K562 (cell line): ENCODE results near the gene INPP4B. TPM values are rescaled to one million over a fixed set of nuclear protein-coding genes. Genes with fewer than 3 reads are reported as not detected.

Source experiments
- ATAC-seq: fragments of 200-7000 bp; cut with Tn5 transposase; 3 replicates; pipeline ENCODE4 v1.9.1; 2020; ENCODE audit warnings: moderate library complexity
- BruUV-seq: library from RNA; stranded (reverse); fragments of 400-500 nt; replicated peaks from 2 replicates; lab custom pipeline; 2021; lab: Mats Ljungman, UMichigan
- CTCF ChIA-PET: fragments of 300-600 bp; formaldehyde crosslinking; extraction: SDS; loops from one replicate; lab custom pipeline; 2021; ENCODE audit warnings: low intra/inter-chr PET ratio; lab: Yijun Ruan, JAX
- POLR2A ChIA-PET: fragments of 300-600, 350-650 bp; sonication (Branson Sonifier 250); formaldehyde crosslinking; extraction: SDS; loops from one replicate; lab custom pipeline; 2021; ENCODE audit warnings: antibody characterized with exemption, inconsistent platforms; lab: Yijun Ruan, JAX
- DNase-seq, 4 experiments: peaks; one replicate each; pipeline versions ENCODE4 v3.0.0 to v3.0.0-alpha.2; 2011 to 2018; ENCODE audit warnings: low spot score in 3 of 4, mixed read lengths in 3 of 4; ENCODE audit errors: extremely low read depth in 1 of 4
- FAIRE-seq: peaks from 2 replicates; lab custom pipeline; 2011; peaks lifted over from hg19 to GRCh38; lab: Jason Lieb, UNC
- H2AFZ ChIP-seq: 2 replicates; pipeline ENCODE4 v1.6.0; 2011; ENCODE audit warnings: low read depth, low read length, control low read depth, inconsistent platforms
- H3K27ac ChIP-seq: fragments of 200-600 bp; 3 replicates; pipeline ENCODE4 v1.8.0; 2011; ENCODE audit warnings: low read depth, mild to moderate bottlenecking, control low read depth, inconsistent platforms, low read length, moderate library complexity, mixed read lengths; ENCODE audit errors: extremely low read depth
- H3K27me3 ChIP-seq, 2 experiments: fragments of 300-600 bp in 1 of 2; 2 replicates in 1 of 2; 3 replicates in 1 of 2; pipeline versions ENCODE4 v1.6.0 to v1.8.0; 2011; ENCODE audit warnings: inconsistent platforms in 2 of 2, low read length in 2 of 2, mild to moderate bottlenecking in 1 of 2, mixed read lengths in 1 of 2, moderate library complexity in 1 of 2; ENCODE audit not compliant: control insufficient read depth in 2 of 2, insufficient read depth in 2 of 2
- H3K36me3 ChIP-seq: fragments of 300-600 bp; 3 replicates; pipeline ENCODE4 v1.8.0; 2011; ENCODE audit warnings: mild to moderate bottlenecking, low read length, inconsistent platforms; ENCODE audit not compliant: control insufficient read depth, insufficient read depth
- H3K4me1 ChIP-seq, 2 experiments: fragments of 200-600 bp in 1 of 2; replicated peaks in 1 of 2; 2 replicates in 1 of 2; 3 replicates in 1 of 2; pipeline versions ENCODE4 v1.5.1 to v1.8.0; 2011; ENCODE audit warnings: inconsistent platforms in 2 of 2, low read length in 2 of 2, mild to moderate bottlenecking in 1 of 2, mixed read lengths in 1 of 2, moderate library complexity in 1 of 2; ENCODE audit not compliant: control insufficient read depth in 2 of 2, insufficient read depth in 2 of 2
- H3K4me2 ChIP-seq: 2 replicates; pipeline ENCODE4 v1.6.1; 2011; ENCODE audit warnings: low read length, control low read depth, inconsistent platforms, mixed read lengths; ENCODE audit not compliant: insufficient read depth
- H3K4me3 ChIP-seq: fragments of 200-600 bp; sonication (generic), shearing (Covaris generic); 2 replicates; pipeline ENCODE4 v1.5.1; 2016; ENCODE audit warnings: control low read depth, inconsistent platforms
- H3K79me2 ChIP-seq: fragments of 200-600 bp; 3 replicates; pipeline ENCODE4 v1.8.0; 2011; ENCODE audit warnings: low read length, inconsistent platforms; ENCODE audit not compliant: control insufficient read depth, insufficient read depth
- H3K9ac ChIP-seq, 2 experiments: 2 replicates each; pipeline versions ENCODE4 v1.6.0 to v1.6.1; 2011; ENCODE audit warnings: low read depth in 2 of 2, low read length in 2 of 2, control low read depth in 1 of 2, inconsistent platforms in 1 of 2, mild to moderate bottlenecking in 1 of 2, mixed read lengths in 1 of 2; ENCODE audit not compliant: insufficient read depth in 1 of 2
- H3K9me1 ChIP-seq: one replicate; pipeline ENCODE4 v1.6.0; 2011; ENCODE audit warnings: inconsistent platforms, mild to moderate bottlenecking, low read length, moderate library complexity; ENCODE audit not compliant: control insufficient read depth, insufficient read depth
- H3K9me3 ChIP-seq: replicated peaks from 2 replicates; pipeline ENCODE4 v1.5.1; 2011; ENCODE audit warnings: low read depth, low read length, inconsistent platforms; ENCODE audit not compliant: control insufficient read depth, insufficient read depth
- H4K20me1 ChIP-seq: replicated peaks from 2 replicates; pipeline ENCODE4 v1.6.1; 2011; ENCODE audit warnings: low read length, inconsistent platforms, mixed read lengths; ENCODE audit not compliant: control insufficient read depth, insufficient read depth
- MYNN ChIP-seq, 2 experiments: sonication (generic); formaldehyde crosslinking in 1 of 2; IDR thresholded peaks; 2 replicates each; pipeline versions ENCODE4 v1.5.0 to v1.6.1; 2016 to 2020; ENCODE audit warnings: antibody characterized with exemption in 1 of 2, missing genetic modification reagents in 1 of 2
- NCOA2 ChIP-seq, 2 experiments: fragments of 450-650 bp; IDR thresholded peaks; 2 replicates each; pipeline ENCODE4 v1.6.1; 2018; ENCODE audit warnings: mild to moderate bottlenecking in 2 of 2, moderate library complexity in 1 of 2; ENCODE audit not compliant: partially characterized antibody in 2 of 2
- NUFIP1 ChIP-seq: fragments of 450-650 bp; IDR thresholded peaks from 2 replicates; pipeline ENCODE4 v1.6.1; 2018; ENCODE audit not compliant: partially characterized antibody
- PRMT5 ChIP-seq: sonication (generic); formaldehyde crosslinking; IDR thresholded peaks from 2 replicates; pipeline ENCODE4 v1.5.0; 2020; ENCODE audit warnings: missing genetic modification reagents
- ZNF57 ChIP-seq: fragments of 450-650 bp; formaldehyde crosslinking; IDR thresholded peaks from 2 replicates; pipeline ENCODE4 v1.4.0; 2020; ENCODE audit warnings: mild to moderate bottlenecking, moderate library complexity
- WGBS: fragments of 100-300 bp; shearing (Covaris generic); methylation state at CpG from one replicate; pipeline ENCODE4 v1.1.6; 2016; ENCODE audit warnings: low coverage, mixed read lengths; ENCODE audit not compliant: insufficient coverage; ENCODE audit errors: missing lambda C conversion rate; 5-methylcytosine and 5-hydroxymethylcytosine counted together
- in situ Hi-C: fragments of 300-500 bp; cut with MboI; formaldehyde crosslinking; loops from 4 replicates; pipeline ENCODE4 v1.15.0; 2018; ENCODE audit warnings: inconsistent platforms, mixed read lengths
- intact Hi-C: fragments of 100-400 bp; cut with micrococcal nuclease; formaldehyde crosslinking; loops from 2 replicates; pipeline ENCODE4 v1.14.2; 2022
- polyA plus RNA-seq, 8 experiments: library from polyadenylated mRNA; depleted of rRNA in 4 of 8; stranded (reverse) in 5 of 8; unstranded in 3 of 8; fragments of >200 nt; fragmentation: Nextera tagmentation in 2 of 8; fragmentation: Illumina TruSeq in 1 of 8; extraction: Ambion mirVana in 2 of 8; extraction: Trizol in 1 of 8; gene quantifications; 2 replicates each; pipeline versions ENCODE4 v1.2.1 to v1.2.3, GENCODE V29; 2011 to 2014; ENCODE audit warnings: inconsistent platforms in 1 of 8, missing spikeins in 1 of 8
- total RNA-seq, 7 experiments: library from RNA; depleted of rRNA in 6 of 7; stranded (reverse); fragments of >200 nt in 6 of 7; fragmentation: Illumina TruSeq in 2 of 7; extraction: Trizol in 2 of 7; gene quantifications; 2 replicates each; pipeline versions ENCODE4 v1.2.1 to v1.2.3, GENCODE V29; 2011 to 2021; ENCODE audit warnings: low replicate concordance in 1 of 7
- TF ChIP-seq, protein P1 (sequence below): sonication (generic); formaldehyde crosslinking; IDR thresholded peaks from 2 replicates; pipeline ENCODE4 v1.8.0; 2023; ENCODE audit warnings: missing genetic modification reagents, mild to moderate bottlenecking, borderline replicate concordance

The INPP4B gene
- total and polyA plus RNA-seq, 9 of the 15 experiments (the other 6 are each of a cell fraction or from before 2014, with no cell fraction given): 0.04 to 0.11 TPM; not detected in 7

DNA sequence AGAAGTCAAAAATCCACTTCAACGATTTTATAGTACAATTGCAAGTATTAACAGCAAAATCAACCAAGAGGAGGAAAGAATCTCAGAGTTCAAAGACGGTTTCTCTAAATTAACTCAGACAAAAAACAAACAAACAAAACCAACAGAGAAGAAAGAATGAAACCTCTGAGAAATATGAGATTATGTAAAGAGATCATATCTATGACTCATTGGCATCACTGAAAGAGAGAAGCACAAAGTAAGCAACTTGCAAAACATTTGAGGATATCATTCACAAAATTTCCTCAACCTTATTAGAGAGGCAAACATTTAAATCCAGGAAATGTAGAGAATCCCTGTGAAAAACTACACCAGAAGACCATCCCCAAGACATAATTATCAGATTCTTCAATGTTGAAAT, 370.4 kb downstream of the INPP4B start:
- FAIRE-seq: no peak
- intact Hi-C loops: no loop called here
- no peak for DNase-seq
- no peaks in the 10 kb centered on the region for H3K4me1 ChIP-seq
- no peaks in the 10 kb centered on the region for H3K9me3 ChIP-seq
- POLR2A ChIA-PET: no interaction called here
- TF ChIP-seq, protein P1, sequence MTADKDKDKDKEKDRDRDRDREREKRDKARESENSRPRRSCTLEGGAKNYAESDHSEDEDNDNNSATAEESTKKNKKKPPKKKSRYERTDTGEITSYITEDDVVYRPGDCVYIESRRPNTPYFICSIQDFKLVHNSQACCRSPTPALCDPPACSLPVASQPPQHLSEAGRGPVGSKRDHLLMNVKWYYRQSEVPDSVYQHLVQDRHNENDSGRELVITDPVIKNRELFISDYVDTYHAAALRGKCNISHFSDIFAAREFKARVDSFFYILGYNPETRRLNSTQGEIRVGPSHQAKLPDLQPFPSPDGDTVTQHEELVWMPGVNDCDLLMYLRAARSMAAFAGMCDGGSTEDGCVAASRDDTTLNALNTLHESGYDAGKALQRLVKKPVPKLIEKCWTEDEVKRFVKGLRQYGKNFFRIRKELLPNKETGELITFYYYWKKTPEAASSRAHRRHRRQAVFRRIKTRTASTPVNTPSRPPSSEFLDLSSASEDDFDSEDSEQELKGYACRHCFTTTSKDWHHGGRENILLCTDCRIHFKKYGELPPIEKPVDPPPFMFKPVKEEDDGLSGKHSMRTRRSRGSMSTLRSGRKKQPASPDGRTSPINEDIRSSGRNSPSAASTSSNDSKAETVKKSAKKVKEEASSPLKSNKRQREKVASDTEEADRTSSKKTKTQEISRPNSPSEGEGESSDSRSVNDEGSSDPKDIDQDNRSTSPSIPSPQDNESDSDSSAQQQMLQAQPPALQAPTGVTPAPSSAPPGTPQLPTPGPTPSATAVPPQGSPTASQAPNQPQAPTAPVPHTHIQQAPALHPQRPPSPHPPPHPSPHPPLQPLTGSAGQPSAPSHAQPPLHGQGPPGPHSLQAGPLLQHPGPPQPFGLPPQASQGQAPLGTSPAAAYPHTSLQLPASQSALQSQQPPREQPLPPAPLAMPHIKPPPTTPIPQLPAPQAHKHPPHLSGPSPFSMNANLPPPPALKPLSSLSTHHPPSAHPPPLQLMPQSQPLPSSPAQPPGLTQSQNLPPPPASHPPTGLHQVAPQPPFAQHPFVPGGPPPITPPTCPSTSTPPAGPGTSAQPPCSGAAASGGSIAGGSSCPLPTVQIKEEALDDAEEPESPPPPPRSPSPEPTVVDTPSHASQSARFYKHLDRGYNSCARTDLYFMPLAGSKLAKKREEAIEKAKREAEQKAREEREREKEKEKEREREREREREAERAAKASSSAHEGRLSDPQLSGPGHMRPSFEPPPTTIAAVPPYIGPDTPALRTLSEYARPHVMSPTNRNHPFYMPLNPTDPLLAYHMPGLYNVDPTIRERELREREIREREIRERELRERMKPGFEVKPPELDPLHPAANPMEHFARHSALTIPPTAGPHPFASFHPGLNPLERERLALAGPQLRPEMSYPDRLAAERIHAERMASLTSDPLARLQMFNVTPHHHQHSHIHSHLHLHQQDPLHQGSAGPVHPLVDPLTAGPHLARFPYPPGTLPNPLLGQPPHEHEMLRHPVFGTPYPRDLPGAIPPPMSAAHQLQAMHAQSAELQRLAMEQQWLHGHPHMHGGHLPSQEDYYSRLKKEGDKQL (CRISPR knock-in tag): no peak
- no peak for TF ChIP-seq PRMT5
- TF ChIP-seq NCOA2 (IDR thresholded peaks at IDR 0.05; ENCODE audit: partially characterized antibody in 2 of 2): no peak
- TF ChIP-seq MYNN (IDR thresholded peaks at IDR 0.05): no peak
- TF ChIP-seq MYNN (CRISPR knock-in tag; IDR thresholded peaks at IDR 0.05): no peak
- TF ChIP-seq NUFIP1: no peak
- no peak for TF ChIP-seq ZNF57 (CRISPR knock-in tag)
- TF ChIP-seq, all 486 proteins: peak for 0
- WGBS: 0% methylated on average over 2 of the region's 2 CpGs
- Histone ChIP-seq H3K27me3 (no peaks in the 10 kb centered on the region), H3K4me2 (no peak overlapping the region), H3K79me2 (no peaks in the 10 kb centered on the region), H3K4me3 (no peak overlapping the region), H2AFZ (no peak overlapping the region), H3K36me3 (no peaks in the 10 kb centered on the region), H3K9ac (no peak overlapping the region), H3K9me1 (no peaks in the 10 kb centered on the region), H3K27ac (no peak overlapping the region), H4K20me1 (no peaks in the 10 kb centered on the region)
- no TSS peak for BruUV-seq
- no peak for ATAC-seq
- CTCF ChIA-PET: no interaction called here
- in situ Hi-C loops: no loop called here
